Breast epithelium (tissue), 4 donors: ENCODE results near the gene ACYP1. TPM values are rescaled to one million over a fixed set of nuclear protein-coding genes. Genes with fewer than 3 reads are reported as not detected.

Experiments used
- DNase-seq, 2 donors: peaks; one replicate each; pipeline ENCODE4 v3.0.0-alpha.2; 2019; ENCODE audit warnings: low spot score in 2 of 2
- H3K27ac ChIP-seq, 2 donors: fragments of 200-600 bp; sonication (generic) in 1 of 2; one replicate each; pipeline ENCODE4 v1.5.1; 2016 to 2019; ENCODE audit warnings: mild to moderate bottlenecking in 1 of 2
- H3K27me3 ChIP-seq, 2 donors: fragments of 200-600 bp; sonication (generic) in 1 of 2; one replicate each; pipeline versions ENCODE4 v1.5.1 to v1.6.0; 2017 to 2019; ENCODE audit warnings: control low read depth in 1 of 2, mild to moderate bottlenecking in 1 of 2
- H3K36me3 ChIP-seq: fragments of 200-600 bp; one replicate; pipeline ENCODE4 v1.5.1; 2019
- H3K4me1 ChIP-seq, 2 donors: fragments of 200-600 bp; sonication (generic); one replicate each; pipeline ENCODE4 v1.5.1; 2016 to 2019; ENCODE audit warnings: control low read depth in 1 of 2
- H3K4me3 ChIP-seq, 3 donors: fragments of 200-600 bp; sonication (generic); 1 replicate in 2 of 3; 2 replicates in 1 of 3; pipeline ENCODE4 v1.5.1; 2016 to 2019; ENCODE audit warnings: mild to moderate bottlenecking in 3 of 3, moderate library complexity in 2 of 3
- H3K9me3 ChIP-seq, 2 donors: fragments of 200-600 bp; sonication (generic) in 1 of 2; one replicate each; pipeline ENCODE4 v1.5.1; 2016 to 2019; ENCODE audit warnings: control low read depth in 1 of 2
- POLR2A ChIP-seq: fragments of 450-650 bp; IDR thresholded peaks from one replicate; pipeline ENCODE4 v1.6.1; 2016; ENCODE audit warnings: antibody characterized with exemption, mild to moderate bottlenecking, moderate library complexity
- POLR2AphosphoS5 ChIP-seq, 3 donors: sonication (generic); formaldehyde crosslinking; IDR thresholded peaks; one replicate each; pipeline ENCODE4 v1.6.1; 2017; ENCODE audit warnings: antibody characterized with exemption in 3 of 3
- intact Hi-C: fragments of 100-400 bp; cut with DNase I; formaldehyde crosslinking; loops from one replicate; pipeline ENCODE4 v1.15.1; 2023; ENCODE audit warnings: low total_unique reads
- total RNA-seq, 3 donors: library from RNA; depleted of rRNA; stranded (reverse); fragments of >200 nt; gene quantifications; one replicate each; pipeline ENCODE4 v1.1.0, GENCODE V29; 2016
- TF ChIP-seq, protein P1 (sequence below), 3 donors: fragments of 450-650 bp; IDR thresholded peaks; one replicate each; pipeline ENCODE4 v1.5.1; 2016 to 2017; ENCODE audit warnings: antibody characterized with exemption in 3 of 3, mild to moderate bottlenecking in 3 of 3, moderate library complexity in 3 of 3

ACYP1 gene
- total RNA-seq, 3 donors from 2014 or later, result 19.0 to 23.6 (median 21.6) TPM

DNA sequence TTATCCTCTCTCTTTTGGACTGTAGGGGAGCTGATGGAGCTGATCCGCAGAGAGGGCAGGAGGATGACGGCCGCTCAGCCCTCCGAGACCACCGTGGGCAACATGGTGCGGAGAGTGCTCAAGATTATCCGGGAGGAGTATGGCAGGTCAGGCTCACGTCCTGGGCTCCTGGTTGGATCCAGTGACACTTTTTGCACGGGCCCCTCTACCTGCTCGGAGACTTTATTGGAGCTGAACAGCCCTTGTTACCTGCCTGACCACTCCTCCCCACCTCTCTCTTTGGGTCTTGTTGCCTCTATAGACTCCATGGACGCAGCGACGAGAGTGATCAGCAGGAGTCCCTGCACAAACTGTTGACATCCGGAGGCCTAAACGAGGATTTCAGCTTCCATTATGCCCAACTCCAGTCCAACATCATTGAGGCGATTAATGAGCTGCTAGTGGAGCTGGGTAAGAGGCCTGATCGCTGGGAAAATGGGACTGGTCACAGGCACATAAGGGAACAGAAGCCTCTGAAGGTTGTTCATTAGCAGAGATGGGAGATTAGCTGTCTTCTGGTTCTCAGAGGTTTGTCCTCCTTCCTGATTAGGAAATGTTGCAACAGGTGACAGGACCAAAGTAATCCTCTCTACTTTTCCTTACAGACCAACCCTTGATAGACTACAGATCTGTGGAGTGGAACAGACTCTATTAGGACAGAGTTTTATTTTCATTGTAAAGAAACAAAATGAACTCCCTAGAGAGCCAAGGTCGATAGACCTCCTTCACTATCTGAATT is 60.4 kb downstream of the ACYP1 start:
- H3K36me3 ChIP-seq, result no peaks in the 10 kb centered on the region
- intact Hi-C loops, result no loop called here
- H3K27ac ChIP-seq, result peak overlapping the region; percentile 89 to 97
- TF ChIP-seq POLR2A (no peak), POLR2AphosphoS5 (IDR thresholded peaks at IDR 0.05) (no peak)
- TF ChIP-seq, protein P1, sequence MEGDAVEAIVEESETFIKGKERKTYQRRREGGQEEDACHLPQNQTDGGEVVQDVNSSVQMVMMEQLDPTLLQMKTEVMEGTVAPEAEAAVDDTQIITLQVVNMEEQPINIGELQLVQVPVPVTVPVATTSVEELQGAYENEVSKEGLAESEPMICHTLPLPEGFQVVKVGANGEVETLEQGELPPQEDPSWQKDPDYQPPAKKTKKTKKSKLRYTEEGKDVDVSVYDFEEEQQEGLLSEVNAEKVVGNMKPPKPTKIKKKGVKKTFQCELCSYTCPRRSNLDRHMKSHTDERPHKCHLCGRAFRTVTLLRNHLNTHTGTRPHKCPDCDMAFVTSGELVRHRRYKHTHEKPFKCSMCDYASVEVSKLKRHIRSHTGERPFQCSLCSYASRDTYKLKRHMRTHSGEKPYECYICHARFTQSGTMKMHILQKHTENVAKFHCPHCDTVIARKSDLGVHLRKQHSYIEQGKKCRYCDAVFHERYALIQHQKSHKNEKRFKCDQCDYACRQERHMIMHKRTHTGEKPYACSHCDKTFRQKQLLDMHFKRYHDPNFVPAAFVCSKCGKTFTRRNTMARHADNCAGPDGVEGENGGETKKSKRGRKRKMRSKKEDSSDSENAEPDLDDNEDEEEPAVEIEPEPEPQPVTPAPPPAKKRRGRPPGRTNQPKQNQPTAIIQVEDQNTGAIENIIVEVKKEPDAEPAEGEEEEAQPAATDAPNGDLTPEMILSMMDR (IDR thresholded peaks at IDR 0.05), result no peak
- H3K9me3 ChIP-seq, result no peaks in the 10 kb centered on the region
- no peaks in the 10 kb centered on the region for H3K27me3 ChIP-seq
- DNase-seq, result no peak
- H3K4me1 ChIP-seq, result no peaks in the 10 kb centered on the region
- peak overlapping the region; percentile 83 to 93 (median 87) for H3K4me3 ChIP-seq

Other genes starting within 250 kb of the ACYP1 start
- gene PROX2, start 187.9 kb downstream of the ACYP1 start, total RNA-seq, result not detected
- 100 to 1,000 TPM in 1 of 3 donors, 10 to 100 TPM in 2; 73.4 to 104 (median 76.1) TPM for gene DLST, start 182.1 kb downstream of the ACYP1 start, total RNA-seq
- 1 to 10 TPM; 2.9 to 5.6 (median 3.3) TPM for gene RPS6KL1, start 140.8 kb downstream of the ACYP1 start, total RNA-seq
- 10 to 100 TPM in 1 of 3 donors, 1 to 10 TPM in 2; 3.7 to 17.9 (median 8.2) TPM for gene PGF, start 108.4 kb downstream of the ACYP1 start, total RNA-seq
- 10 to 100 TPM; 31.8 to 40.3 (median 36.0) TPM for gene EIF2B2, start 61.1 kb downstream of the ACYP1 start, total RNA-seq
- 10 to 100 TPM; 31.8 to 53.1 (median 42.9) TPM for gene MLH3, start 12.6 kb downstream of the ACYP1 start, total RNA-seq
- gene ZC2HC1C, start 5.6 kb upstream of the ACYP1 start, total RNA-seq, result 1 to 10 TPM in 2 of 3 donors, under 1 TPM in 1; 0.96 to 3.2 (median 2.6) TPM
- gene NEK9, start 63.0 kb upstream of the ACYP1 start, total RNA-seq, result 10 to 100 TPM; 52.1 to 79.2 (median 71.8) TPM
- 100 to 1,000 TPM; 263 to 443 (median 285) TPM for gene TMED10, start 112.6 kb upstream of the ACYP1 start, total RNA-seq
- 100 to 1,000 TPM; 398 to 629 (median 549) TPM for gene FOS, start 214.8 kb upstream of the ACYP1 start, total RNA-seq